ENCODE data around the gene FUT4.

DNA sequence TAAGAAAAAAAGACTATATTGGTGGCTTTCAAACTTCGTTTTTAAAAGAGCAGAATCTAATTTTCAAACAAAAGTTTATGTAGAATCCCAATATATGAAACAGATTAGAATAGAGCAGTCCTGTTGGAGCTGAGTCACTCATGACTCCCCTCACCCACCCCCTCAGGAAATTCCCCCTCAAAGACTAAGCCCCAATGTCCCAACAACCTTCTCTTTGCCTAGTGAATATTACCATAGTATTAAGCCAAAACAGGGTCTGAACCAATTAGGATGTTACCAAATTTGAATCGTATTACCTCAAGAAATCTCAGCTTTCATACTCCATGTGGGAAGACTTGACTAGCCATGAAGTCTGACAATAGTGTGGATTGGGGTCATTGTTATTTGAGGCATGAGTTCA lies 15.6 kb downstream of the FUT4 start:
- TF ChIP-seq POLR2AphosphoS5 (IDR thresholded peaks at IDR 0.05; ENCODE audit: low read depth, low read length) (no peak), POLR2A (IDR thresholded peaks at IDR 0.05; ENCODE audit: low read depth, low read length) (no peak), TAF1 (IDR thresholded peaks at IDR 0.05; ENCODE audit: borderline replicate concordance, low read depth, low read length) (no peak)
